Muscle layer of duodenum (tissue), 2 donors: ENCODE data around the gene KPNA5.

Source experiments
- H3K27ac ChIP-seq: one replicate; pipeline ENCODE4 v1.7.0; 2013; ENCODE audit warnings: mild to moderate bottlenecking, low read length
- H3K27me3 ChIP-seq: one replicate; pipeline ENCODE4 v1.7.0; 2013; ENCODE audit warnings: low read depth, mild to moderate bottlenecking, control low read depth, low read length
- H3K36me3 ChIP-seq, 2 donors: one replicate each; pipeline ENCODE4 v1.7.0; 2013; ENCODE audit warnings: low read length in 2 of 2, control low read depth in 1 of 2, mild to moderate bottlenecking in 1 of 2; ENCODE audit not compliant: insufficient read depth in 2 of 2, control insufficient read depth in 1 of 2
- H3K4me1 ChIP-seq, 2 donors: one replicate each; pipeline ENCODE4 v1.7.0; 2013; ENCODE audit warnings: low read length in 2 of 2, mild to moderate bottlenecking in 2 of 2, control low read depth in 1 of 2, moderate library complexity in 1 of 2; ENCODE audit not compliant: insufficient read depth in 2 of 2, control insufficient read depth in 1 of 2
- H3K4me3 ChIP-seq, 2 donors: one replicate each; pipeline ENCODE4 v1.7.0; 2013; ENCODE audit warnings: low read length in 2 of 2, low read depth in 1 of 2, mild to moderate bottlenecking in 1 of 2
- H3K9me3 ChIP-seq, 2 donors: one replicate each; pipeline ENCODE4 v1.7.0; 2013; ENCODE audit warnings: low read length in 2 of 2, control low read depth in 1 of 2, mild to moderate bottlenecking in 1 of 2; ENCODE audit not compliant: control insufficient read depth in 1 of 2
- donor health status: healthy.

Gene KPNA5

DNA sequence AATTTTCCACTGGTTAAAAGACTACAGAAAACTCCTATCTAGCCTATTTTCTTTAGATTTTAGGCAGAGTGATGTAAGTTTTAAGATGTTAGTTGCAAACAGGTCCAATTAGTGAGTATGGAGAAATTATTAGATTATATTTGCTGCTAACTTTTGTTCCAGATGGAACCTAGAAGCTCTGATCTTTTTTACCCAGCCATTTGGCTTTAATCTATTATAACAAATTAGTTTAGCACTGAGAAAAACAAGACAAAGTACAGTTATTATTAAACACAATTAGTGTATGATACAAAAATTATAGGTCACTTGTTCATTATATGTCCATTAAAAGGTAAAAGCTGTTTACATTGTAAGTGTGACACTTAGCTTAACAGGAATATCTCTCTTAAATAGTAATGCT lies 82.0 kb downstream of the KPNA5 start:
- Histone ChIP-seq H3K27ac (no peak overlapping the region), H3K9me3 (no peaks in the 10 kb centered on the region), H3K4me1 (peaks cover 0 to 14% of the 10 kb centered on the region in 2 donors), H3K27me3 (peaks cover 9% of the 10 kb centered on the region), H3K4me3 (no peak overlapping the region), H3K36me3 (no peaks in the 10 kb centered on the region)

DNA sequence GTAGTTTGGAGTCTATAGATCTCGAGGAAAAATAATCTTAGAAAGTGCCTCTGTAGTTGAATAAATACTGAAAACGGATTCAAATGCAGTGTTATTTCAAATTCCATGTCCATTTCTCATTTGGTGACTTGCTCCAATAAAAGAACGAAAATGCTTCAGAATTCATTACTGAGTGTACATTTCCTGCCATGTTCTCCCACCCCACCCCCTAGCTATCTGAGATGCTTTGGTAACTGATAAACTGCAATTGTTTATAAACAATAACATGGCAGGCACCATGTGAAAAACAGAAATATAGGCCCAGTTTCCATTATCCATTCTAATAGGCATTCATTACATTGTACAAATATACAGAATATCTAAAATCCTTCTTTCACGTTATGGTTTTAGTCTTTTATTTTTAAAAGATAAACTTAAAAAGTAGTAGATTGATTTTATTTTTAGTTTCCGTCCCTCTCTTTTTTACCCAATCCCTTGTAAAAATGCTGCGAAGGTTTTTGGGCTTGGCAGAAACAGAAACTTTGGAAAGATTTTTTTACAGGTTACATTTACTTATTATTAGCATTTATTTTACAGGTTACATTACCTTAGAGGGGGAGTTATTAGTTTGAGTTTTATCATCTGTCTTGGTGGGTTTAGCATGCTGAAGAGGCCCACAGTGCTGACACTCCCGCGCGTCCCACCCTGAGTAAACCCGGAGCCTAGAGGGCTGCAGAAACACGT lies 83.1 kb downstream of the KPNA5 start:
- Histone ChIP-seq H3K27me3 (peaks cover 9% of the 10 kb centered on the region), H3K4me3 (peak overlapping the region in 1 of 2 donors; percentile 82), H3K4me1 (peaks cover 0 to 14% of the 10 kb centered on the region in 2 donors), H3K36me3 (no peaks in the 10 kb centered on the region), H3K9me3 (no peaks in the 10 kb centered on the region), H3K27ac (no peak overlapping the region)

DNA sequence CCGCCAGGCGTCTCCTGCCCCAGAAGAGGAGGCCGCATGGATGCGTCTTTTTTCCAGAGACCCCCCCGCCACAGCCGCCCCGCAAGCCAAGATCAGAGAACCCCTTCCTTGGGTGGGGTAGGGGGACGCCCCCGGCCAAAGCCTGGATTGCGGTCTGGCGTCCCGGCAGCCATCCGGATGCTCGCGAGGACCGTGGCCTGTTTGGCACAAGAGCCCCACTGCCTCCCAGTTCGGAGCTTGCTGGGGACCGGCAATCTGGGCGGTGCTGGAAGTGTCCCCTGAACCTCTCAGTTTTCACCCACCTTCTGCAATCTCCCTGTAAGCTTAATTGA lies 83.6 kb downstream of the KPNA5 start:
- Histone ChIP-seq H3K4me1 (peaks cover 0 to 14% of the 10 kb centered on the region in 2 donors), H3K36me3 (no peaks in the 10 kb centered on the region), H3K9me3 (no peaks in the 10 kb centered on the region), H3K27ac (no peak overlapping the region), H3K4me3 (peak overlapping the region; percentile 26 to 82), H3K27me3 (peaks cover 9% of the 10 kb centered on the region)

GRCh38 chr6:116764961-116765841 lies 84.2 kb downstream of the KPNA5 start, which contains the start of gene FAM162B:
Gene FAM162B, minus strand, starts transcription at chr6:116765719. Its CDS starts 143 bp downstream, at chr6:116765576.
- Histone ChIP-seq H3K4me1 (peaks cover 0 to 14% of the 10 kb centered on the region in 2 donors), H3K27ac (no peak within 1 kb of the TSS), H3K4me3 (peak within 1 kb of the TSS; percentile 26 to 82), H3K36me3 (no peaks in the 10 kb centered on the region), H3K27me3 (peaks cover 9% of the 10 kb centered on the region), H3K9me3 (no peaks in the 10 kb centered on the region)

- H3K36me3 ChIP-seq: no peaks in the 10 kb centered on the region
- no peaks in the 10 kb centered on the region for H3K9me3 ChIP-seq
- peaks cover 9% of the 10 kb centered on the region for H3K27me3 ChIP-seq
- no peak overlapping the region for H3K27ac ChIP-seq
- H3K4me1 ChIP-seq: peaks cover 0 to 14% of the 10 kb centered on the region in 2 donors
- no peak overlapping the region for H3K4me3 ChIP-seq
Observed at GRCh38 chr6:116766506-116767176, 85.6 kb downstream of the KPNA5 start.

- H3K36me3 ChIP-seq: no peaks in the 10 kb centered on the region
- H3K9me3 ChIP-seq: no peaks in the 10 kb centered on the region
- H3K27me3 ChIP-seq: peaks cover 9% of the 10 kb centered on the region
- H3K4me1 ChIP-seq: peaks cover 0 to 14% of the 10 kb centered on the region in 2 donors
- no peak overlapping the region for H3K27ac ChIP-seq
- H3K4me3 ChIP-seq: no peak overlapping the region
Observed at GRCh38 chr6:116767715-116768114, 86.7 kb downstream of the KPNA5 start.

- no peak overlapping the region for H3K27ac ChIP-seq
- no peaks in the 10 kb centered on the region for H3K9me3 ChIP-seq
- H3K27me3 ChIP-seq: no peaks in the 10 kb centered on the region
- no peaks in the 10 kb centered on the region for H3K36me3 ChIP-seq
- no peaks in the 10 kb centered on the region for H3K4me1 ChIP-seq
- no peak overlapping the region for H3K4me3 ChIP-seq
Observed at GRCh38 chr6:116772450-116772849, 91.4 kb downstream of the KPNA5 start.

DNA sequence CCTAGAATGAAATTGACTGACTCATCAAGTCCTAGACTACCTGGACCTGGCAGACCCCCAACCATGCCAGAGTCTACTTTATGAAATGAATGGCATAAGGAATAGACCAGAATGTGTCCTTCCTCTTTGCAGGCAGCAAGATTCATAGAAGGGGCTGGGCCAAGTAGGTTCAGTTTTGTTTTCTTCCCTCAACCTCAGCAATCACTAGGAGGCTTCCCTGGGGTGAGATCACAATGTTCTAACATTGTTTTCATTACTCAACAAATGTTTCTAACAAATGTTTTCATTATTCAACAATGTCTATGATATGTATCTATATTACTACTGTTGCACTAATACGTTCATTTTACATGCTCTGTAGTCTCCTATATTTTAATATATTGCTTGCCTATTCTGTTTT lies 92.9 kb downstream of the KPNA5 start:
- Histone ChIP-seq H3K4me1 (no peaks in the 10 kb centered on the region), H3K27me3 (no peaks in the 10 kb centered on the region), H3K27ac (no peak overlapping the region), H3K36me3 (no peaks in the 10 kb centered on the region), H3K9me3 (no peaks in the 10 kb centered on the region), H3K4me3 (no peak overlapping the region)

GRCh38 chr6:116779573-116780164 lies 98.7 kb downstream of the KPNA5 start:
- Histone ChIP-seq H3K36me3 (no peaks in the 10 kb centered on the region), H3K4me1 (no peaks in the 10 kb centered on the region), H3K4me3 (no peak overlapping the region)

GRCh38 chr6:116783852-116784251 lies 102.8 kb downstream of the KPNA5 start:
- H3K4me1 ChIP-seq: no peaks in the 10 kb centered on the region
- no peaks in the 10 kb centered on the region for H3K36me3 ChIP-seq
- no peaks in the 10 kb centered on the region for H3K27me3 ChIP-seq
- H3K27ac ChIP-seq: no peak overlapping the region
- H3K4me3 ChIP-seq: no peak overlapping the region
- no peaks in the 10 kb centered on the region for H3K9me3 ChIP-seq

More at GRCh38 chr6:116779573-116780164, 98.7 kb downstream of the KPNA5 start:
- Histone ChIP-seq H3K27me3 (no peaks in the 10 kb centered on the region), H3K27ac (no peak overlapping the region), H3K9me3 (no peaks in the 10 kb centered on the region)
